Measurements from ENCODE around the gene AMH.

Gene AMH

DNA sequence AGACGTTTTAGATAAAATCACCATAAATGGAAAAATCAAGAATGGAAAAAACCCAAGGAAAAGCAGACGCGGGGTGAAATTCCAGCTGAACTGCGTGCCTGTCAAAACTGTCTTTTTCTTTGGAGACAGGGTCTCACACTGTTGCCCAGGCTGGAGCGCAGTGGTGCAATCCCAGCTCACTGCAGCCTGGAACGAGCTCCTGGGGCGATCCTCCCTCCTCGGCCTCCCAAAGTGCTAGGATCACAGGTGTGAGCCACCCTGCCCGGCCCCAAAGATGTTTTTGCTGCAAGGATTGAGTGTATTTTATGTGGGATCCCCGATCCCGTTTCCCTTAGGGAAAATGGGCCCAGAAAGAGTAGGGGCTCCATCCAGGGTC is 33.7 kb downstream of the AMH start:
- in situ Hi-C loops (cut with MboI; ENCODE audit: low sequenced_read_pairs), result no loop called here

DNA sequence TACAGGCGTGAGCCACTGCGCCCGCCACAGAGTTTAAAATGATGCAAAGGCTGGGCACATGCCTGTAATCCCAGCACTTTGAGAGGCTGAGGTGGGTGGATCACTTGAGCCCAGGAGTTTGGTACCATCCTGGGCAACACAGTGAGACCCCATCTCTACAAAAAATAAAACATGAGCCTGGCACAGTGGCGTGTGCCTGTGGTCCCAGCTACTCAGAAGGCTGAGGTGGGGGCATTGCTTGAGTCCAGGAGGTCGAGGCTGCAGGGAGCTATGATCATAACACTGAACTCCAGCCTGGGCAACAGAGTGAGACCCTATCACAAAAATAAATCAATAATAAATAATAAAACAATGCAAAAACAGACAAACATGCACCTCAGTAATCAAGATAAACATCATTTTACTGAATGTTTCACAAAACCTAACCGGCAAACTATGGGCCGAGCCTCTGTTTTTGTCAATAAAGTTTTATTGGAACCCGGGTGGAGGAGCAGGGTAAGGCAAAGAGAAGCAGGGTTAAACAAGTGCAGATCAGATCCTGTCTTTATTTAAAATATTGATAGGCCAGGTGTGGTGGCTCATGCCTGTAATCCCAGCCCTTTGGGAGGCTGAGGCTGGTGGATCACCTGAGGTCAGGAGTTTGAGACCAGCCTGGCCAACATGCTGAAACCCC is 34.8 kb downstream of the AMH start:
- in situ Hi-C loops (cut with MboI; ENCODE audit: low sequenced_read_pairs), result no loop called here

DNA sequence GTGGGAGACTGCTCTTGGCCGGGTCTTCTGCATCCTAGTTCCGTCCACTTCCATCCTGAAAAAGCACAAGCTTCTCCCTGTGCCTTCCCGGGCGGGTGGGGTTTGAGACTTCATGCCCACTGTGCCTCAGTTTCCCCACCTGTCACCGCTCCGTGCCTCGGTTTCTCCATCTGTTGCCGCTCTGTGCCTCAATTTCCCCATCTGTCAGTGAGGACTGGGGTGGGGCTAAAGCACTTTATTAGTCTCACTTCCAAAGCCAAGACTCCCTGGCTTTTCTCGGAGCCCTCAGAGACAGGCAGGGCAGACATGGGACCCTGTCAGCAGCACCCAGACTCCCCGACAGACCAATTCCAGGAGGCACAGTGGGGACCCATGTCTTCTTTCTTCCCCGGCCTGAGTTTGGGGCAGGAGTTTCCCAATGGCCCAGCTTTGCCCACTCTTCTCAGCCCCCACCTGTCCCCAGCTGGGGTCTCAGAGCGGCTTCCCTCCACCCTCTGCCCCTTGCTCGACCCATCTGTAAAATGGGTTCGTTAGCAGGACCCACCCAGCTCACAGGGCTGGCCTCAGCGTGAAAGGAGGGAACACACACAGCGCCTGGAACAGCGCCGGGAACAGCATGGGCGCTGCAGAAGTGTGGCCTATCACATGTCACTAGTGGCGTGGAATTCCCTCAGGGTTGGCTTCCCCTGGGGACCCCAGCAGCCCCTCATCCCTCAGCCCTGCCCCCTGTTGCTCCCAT is 37.4 kb downstream of the AMH start:
- in situ Hi-C loops (cut with MboI; ENCODE audit: low sequenced_read_pairs), result no loop called here

- in situ Hi-C loops (cut with MboI; ENCODE audit: low sequenced_read_pairs), result no loop called here
These were observed 38.6 kb downstream of the AMH start for GRCh38 chr19:2287585-2288337.

- in situ Hi-C loops (cut with MboI; ENCODE audit: low sequenced_read_pairs), result no loop called here
These were observed 39.3 kb downstream of the AMH start for GRCh38 chr19:2288338-2288817.

GRCh38 chr19:2288818-2289713 is 39.9 kb downstream of the AMH start:
- in situ Hi-C loops (cut with MboI; ENCODE audit: low sequenced_read_pairs), result no loop called here

- in situ Hi-C loops (cut with MboI; ENCODE audit: low sequenced_read_pairs), result no loop called here
These were observed 40.8 kb downstream of the AMH start for GRCh38 chr19:2289714-2290435.

DNA sequence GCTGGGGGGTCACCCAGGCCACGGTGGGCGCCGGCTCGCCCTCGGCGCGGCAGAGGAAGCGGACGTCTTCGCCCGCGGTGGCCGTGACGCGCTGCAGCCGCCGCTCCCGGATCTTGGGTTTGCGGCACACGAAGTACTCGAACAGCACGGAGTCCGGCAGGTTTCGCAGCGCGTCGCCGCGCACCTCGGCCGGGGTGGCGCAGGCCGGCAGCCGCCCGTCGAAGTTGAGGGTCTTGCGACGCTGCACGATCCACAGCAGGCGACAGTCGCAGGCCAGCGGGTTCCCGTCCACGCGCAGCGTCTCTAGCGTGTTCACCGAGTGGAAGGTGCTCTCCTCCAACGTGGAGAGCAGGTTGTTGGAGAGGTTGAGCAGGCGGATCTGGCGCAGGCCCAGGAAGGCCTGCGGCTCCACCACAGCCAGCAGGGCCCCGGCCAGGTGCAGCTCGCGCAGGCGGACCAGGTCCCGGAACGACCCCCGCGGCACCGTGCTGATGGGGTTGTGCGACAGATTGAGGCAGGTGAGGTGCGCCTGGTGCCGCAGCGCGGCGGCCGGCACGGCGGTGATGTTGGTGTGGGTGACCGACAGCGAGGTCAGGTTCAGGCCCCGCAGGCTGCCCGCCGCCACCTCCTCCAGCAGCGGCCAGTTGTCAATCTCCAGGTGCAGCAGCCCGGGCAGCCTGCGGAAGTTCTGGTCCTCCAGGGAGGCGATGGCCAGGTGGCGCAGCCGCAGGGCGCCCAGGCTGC is 41.5 kb downstream of the AMH start:
- in situ Hi-C loops (cut with MboI; ENCODE audit: low sequenced_read_pairs), result no loop called here

DNA sequence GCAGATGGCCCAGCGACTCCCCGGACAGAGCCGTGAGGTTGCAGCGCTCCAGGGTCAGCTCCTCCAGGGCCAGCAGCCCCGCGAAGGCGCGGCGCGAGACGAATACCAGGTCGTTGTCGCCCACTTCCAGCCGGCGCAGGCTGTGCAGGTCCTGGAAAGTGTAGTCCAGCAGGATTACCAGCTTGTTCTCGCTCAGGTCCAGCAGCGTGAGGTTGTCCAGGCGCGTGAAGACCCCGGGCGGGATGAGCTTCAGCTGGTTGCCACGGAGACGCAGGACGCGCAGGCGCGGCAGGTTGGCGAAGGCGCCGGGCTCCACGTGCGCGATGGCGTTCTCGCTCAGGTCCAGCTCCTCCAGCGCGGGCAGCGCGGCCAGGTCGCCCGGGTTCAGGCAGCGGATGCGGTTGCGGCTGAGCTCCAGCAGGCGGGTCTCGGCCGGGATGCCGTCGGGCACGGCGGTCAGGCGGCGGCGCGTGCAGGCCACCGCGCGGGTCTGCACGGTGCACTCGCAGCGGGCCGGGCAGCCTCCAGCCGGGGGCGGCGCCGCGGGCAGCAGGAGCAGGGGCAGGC is 42.1 kb downstream of the AMH start:
- in situ Hi-C loops (cut with MboI; ENCODE audit: low sequenced_read_pairs), result no loop called here

DNA sequence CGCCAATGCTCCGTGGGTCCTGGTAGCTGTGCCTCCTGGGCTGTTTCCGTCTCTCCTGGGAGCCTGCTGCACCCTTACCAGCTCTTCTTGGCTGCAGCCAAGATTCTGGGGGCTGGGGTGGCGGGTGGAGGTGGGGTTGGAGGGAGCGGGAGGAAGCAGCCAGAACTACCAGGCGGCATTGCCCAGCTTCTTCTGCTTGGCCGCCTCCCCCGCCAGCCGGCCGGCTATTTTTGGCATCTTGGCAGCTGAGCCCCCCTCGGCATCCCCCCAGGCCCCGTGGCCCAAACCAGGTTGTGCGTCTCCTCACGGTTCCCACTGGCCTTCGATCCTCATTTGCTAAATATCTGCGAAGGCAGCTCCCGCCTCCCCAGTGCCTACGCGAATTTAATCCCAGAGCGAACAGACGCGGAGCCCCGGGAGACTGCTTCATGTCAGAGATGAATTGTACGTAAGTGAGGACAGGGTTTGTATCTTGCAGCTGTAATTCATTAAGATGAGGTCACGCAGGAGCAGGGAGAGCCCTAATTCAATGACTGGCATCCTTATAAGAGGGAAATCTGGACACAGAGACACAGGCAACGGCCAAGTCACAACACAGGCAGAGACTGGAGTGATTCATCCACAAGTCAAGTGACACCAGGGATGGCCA is 45.7 kb downstream of the AMH start:
- in situ Hi-C loops (cut with MboI; ENCODE audit: low sequenced_read_pairs), result no loop called here

- in situ Hi-C loops (cut with MboI; ENCODE audit: low sequenced_read_pairs), result no loop called here
These were observed 47.0 kb downstream of the AMH start for GRCh38 chr19:2296141-2296540.

DNA sequence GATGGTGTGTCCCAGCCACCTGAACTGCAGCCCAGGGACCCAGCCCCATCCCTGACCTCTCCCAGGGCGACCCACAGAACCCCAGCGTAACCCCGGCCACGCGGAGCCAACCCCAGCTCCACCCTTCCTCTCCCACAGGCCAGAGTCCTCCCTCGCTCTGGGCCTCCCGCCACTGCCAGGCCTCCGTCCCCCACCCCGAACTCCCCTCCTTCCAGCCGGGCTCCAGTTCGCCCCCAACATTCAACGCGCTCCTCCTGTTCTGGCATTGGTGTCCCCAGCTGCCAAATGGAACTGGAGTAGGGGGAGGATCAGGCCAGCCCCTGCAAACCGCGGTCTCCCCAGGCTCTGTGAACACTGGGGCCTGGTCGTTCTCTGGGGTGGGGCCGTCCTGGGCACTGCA is 51.4 kb downstream of the AMH start:
- in situ Hi-C loops (cut with MboI; ENCODE audit: low sequenced_read_pairs), result no loop called here
